Pulmonary artery endothelial cell (primary cell): Measurements from ENCODE around the gene GORASP1. TPM values are rescaled to one million over a fixed set of nuclear protein-coding genes. Genes with fewer than 3 reads are reported as not detected.

Experiments
- DNase-seq: peaks from one replicate; pipeline ENCODE4 v3.0.0-alpha.2; 2011; ENCODE audit warnings: low read depth, low spot score
- total RNA-seq: library from RNA; depleted of rRNA; stranded (reverse); fragments of >200 nt; gene quantifications from 2 replicates; pipeline ENCODE4 v1.2.3, GENCODE V29; 2014

The GORASP1 gene
- total RNA-seq, 1 donor from 2014 or later, result 39.0 TPM

- DNase-seq, result no peak
Observed at GRCh38 chr3:39141171-39141995, 34.0 kb upstream of the GORASP1 start.

GRCh38 chr3:39140341-39140971 is 33.0 kb upstream of the GORASP1 start:
- no peak for DNase-seq

- no peak for DNase-seq
Observed at GRCh38 chr3:39139442-39139841, 32.0 kb upstream of the GORASP1 start.

GRCh38 chr3:39138804-39139415 is 31.5 kb upstream of the GORASP1 start:
- no peak for DNase-seq

GRCh38 chr3:39137991-39138803 is 30.8 kb upstream of the GORASP1 start:
- no peak for DNase-seq

GRCh38 chr3:39137435-39137936 is 30.1 kb upstream of the GORASP1 start:
- DNase-seq, result no peak

GRCh38 chr3:39136533-39137434 is 29.4 kb upstream of the GORASP1 start:
- no peak for DNase-seq

- no peak for DNase-seq
Observed at GRCh38 chr3:39135170-39135805, 27.9 kb upstream of the GORASP1 start.

GRCh38 chr3:39134305-39134704 is 26.9 kb upstream of the GORASP1 start:
- DNase-seq, result no peak

- no peak for DNase-seq
Observed at GRCh38 chr3:39133822-39134221, 26.4 kb upstream of the GORASP1 start.

GRCh38 chr3:39133093-39133490 is 25.7 kb upstream of the GORASP1 start:
- no peak for DNase-seq

- DNase-seq, result no peak
Observed at GRCh38 chr3:39132096-39133092, 25.0 kb upstream of the GORASP1 start.

GRCh38 chr3:39130693-39131265 is 23.4 kb upstream of the GORASP1 start:
- no peak for DNase-seq

- no peak for DNase-seq
Observed at GRCh38 chr3:39130026-39130425, 22.6 kb upstream of the GORASP1 start.

- no peak for DNase-seq
Observed at GRCh38 chr3:39128951-39129350, 21.5 kb upstream of the GORASP1 start.

GRCh38 chr3:39127908-39128304 is 20.5 kb upstream of the GORASP1 start:
- no peak for DNase-seq

- no peak for DNase-seq
Observed at GRCh38 chr3:39127269-39127907, 20.0 kb upstream of the GORASP1 start.

- no peak for DNase-seq
Observed at GRCh38 chr3:39126532-39127071, 19.2 kb upstream of the GORASP1 start.
